SU-DHL-6 (cell line): ENCODE results near the gene UBE2E2.

Source experiments
- H2AFZ ChIP-seq: fragments of 200-600 bp; sonication (generic); 2 replicates; pipeline ENCODE4 v1.6.1; 2014; ENCODE audit warnings: low read depth, mild to moderate bottlenecking, moderate library complexity, mixed read lengths, antibody characterized with exemption, low read length; ENCODE audit not compliant: severe bottlenecking
- H3F3A ChIP-seq: fragments of 200-600 bp; shearing (Covaris generic); 2 replicates; pipeline ENCODE4 v1.6.0; 2016; ENCODE audit warnings: antibody characterized with exemption, mild to moderate bottlenecking; ENCODE audit not compliant: insufficient read depth
- H3K27ac ChIP-seq: fragments of 200-600 bp; sonication (generic); 2 replicates; pipeline ENCODE4 v1.5.1; 2016; ENCODE audit warnings: low read depth, mild to moderate bottlenecking, low read length, moderate library complexity, mixed read lengths
- H3K27me3 ChIP-seq: fragments of 200-600 bp; sonication (generic), shearing (Covaris generic); 2 replicates; pipeline ENCODE4 v1.6.0; 2014; ENCODE audit warnings: mild to moderate bottlenecking, low read length
- H3K36me3 ChIP-seq: fragments of 200-600 bp; sonication (generic); 2 replicates; pipeline ENCODE4 v1.6.1; 2014; ENCODE audit warnings: mild to moderate bottlenecking, low read length, mixed read lengths
- H3K4me2 ChIP-seq: fragments of 300-600, 200-600 bp; shearing (Covaris generic), sonication (generic); 2 replicates; pipeline ENCODE4 v1.6.0; 2014; ENCODE audit warnings: low read length, low read depth, mild to moderate bottlenecking; ENCODE audit not compliant: poor library complexity, severe bottlenecking
- H3K4me3 ChIP-seq: fragments of 200-600 bp; sonication (generic); 2 replicates; pipeline ENCODE4 v1.5.1; 2014; ENCODE audit warnings: antibody characterized with exemption, low read length, mild to moderate bottlenecking, mixed read lengths; ENCODE audit not compliant: insufficient read depth, poor library complexity, severe bottlenecking
- H3K79me2 ChIP-seq: fragments of 200-600 bp; sonication (generic); 2 replicates; pipeline ENCODE4 v1.6.1; 2014; ENCODE audit warnings: mild to moderate bottlenecking, low read length, moderate library complexity; ENCODE audit not compliant: insufficient read depth
- H3K9ac ChIP-seq: fragments of 200-600 bp; sonication (generic); 2 replicates; pipeline ENCODE4 v1.7.0; 2014; ENCODE audit warnings: mild to moderate bottlenecking, low read length
- H3K9me2 ChIP-seq: fragments of 200-600 bp; sonication (generic); replicated peaks from 2 replicates; pipeline ENCODE4 v1.6.1; 2014; ENCODE audit warnings: low read length; ENCODE audit not compliant: insufficient read depth
- H3K9me3 ChIP-seq: fragments of 200-600 bp; sonication (generic); 2 replicates; pipeline ENCODE4 v1.6.1; 2014; ENCODE audit warnings: low read length, mixed read lengths; ENCODE audit not compliant: insufficient read depth
- H4K20me1 ChIP-seq: fragments of 200-600 bp; sonication (generic); 2 replicates; pipeline ENCODE4 v1.6.1; 2014; ENCODE audit warnings: low read depth, mild to moderate bottlenecking, antibody characterized with exemption, low read length, moderate library complexity, mixed read lengths
- CTCF ChIP-seq: fragments of 200-600 bp; sonication (generic); IDR thresholded peaks from one replicate; pipeline ENCODE4 v1.5.1; 2017; ENCODE audit warnings: antibody characterized with exemption, mild to moderate bottlenecking, low read length, moderate library complexity; ENCODE audit not compliant: insufficient read depth, poor library complexity, severe bottlenecking
- EZH2phosphoT487 ChIP-seq: fragments of 200-600 bp; sonication (generic), shearing (Covaris generic); conservative IDR thresholded peaks from 2 replicates; pipeline ENCODE4 v1.6.1; 2018; ENCODE audit warnings: mild to moderate bottlenecking, antibody characterized with exemption, low read length, moderate library complexity, mixed read lengths

Gene UBE2E2

GRCh38 chr3:23254835-23255234 lies 51.7 kb downstream of the UBE2E2 start:
- H3K4me2 ChIP-seq, result no peak overlapping the region
- peaks cover 21% of the 10 kb centered on the region for H4K20me1 ChIP-seq
- H3K4me3 ChIP-seq, result no peak overlapping the region
- peaks cover 17% of the 10 kb centered on the region for H3K79me2 ChIP-seq
- H3F3A ChIP-seq, result 0 out of 2 replicates have a peak, but pooled peaks cover 3% of the 10 kb centered on the region
- no peaks in the 10 kb centered on the region for H3K9me3 ChIP-seq
- no peak overlapping the region for H3K27ac ChIP-seq
- H3K36me3 ChIP-seq, result no peaks in the 10 kb centered on the region
- no peak overlapping the region for H3K9ac ChIP-seq
- TF ChIP-seq CTCF, result no peak
- no peak for TF ChIP-seq EZH2phosphoT487
- H3K27me3 ChIP-seq, result no peaks in the 10 kb centered on the region
- no peak overlapping the region for H2AFZ ChIP-seq
- no peaks in the 10 kb centered on the region for H3K9me2 ChIP-seq

- no peak overlapping the region for H3K4me2 ChIP-seq
- no peak overlapping the region for H3K4me3 ChIP-seq
- H3K27ac ChIP-seq, result no peak overlapping the region
- H3K9me3 ChIP-seq, result no peaks in the 10 kb centered on the region
- H4K20me1 ChIP-seq, result peaks cover 13% of the 10 kb centered on the region
- peaks cover 4% of the 10 kb centered on the region; the same call in 1 of the 2 replicates for H3K79me2 ChIP-seq
- H3K9ac ChIP-seq, result no peak overlapping the region
- no peak overlapping the region for H2AFZ ChIP-seq
- H3K36me3 ChIP-seq, result no peaks in the 10 kb centered on the region
- H3K9me2 ChIP-seq, result no peaks in the 10 kb centered on the region
- H3K27me3 ChIP-seq, result no peaks in the 10 kb centered on the region
- TF ChIP-seq EZH2phosphoT487, result no peak
- TF ChIP-seq CTCF, result no peak
- no peaks in the 10 kb centered on the region for H3F3A ChIP-seq
Measured at GRCh38 chr3:23256741-23257435, 53.8 kb downstream of the UBE2E2 start.

DNA sequence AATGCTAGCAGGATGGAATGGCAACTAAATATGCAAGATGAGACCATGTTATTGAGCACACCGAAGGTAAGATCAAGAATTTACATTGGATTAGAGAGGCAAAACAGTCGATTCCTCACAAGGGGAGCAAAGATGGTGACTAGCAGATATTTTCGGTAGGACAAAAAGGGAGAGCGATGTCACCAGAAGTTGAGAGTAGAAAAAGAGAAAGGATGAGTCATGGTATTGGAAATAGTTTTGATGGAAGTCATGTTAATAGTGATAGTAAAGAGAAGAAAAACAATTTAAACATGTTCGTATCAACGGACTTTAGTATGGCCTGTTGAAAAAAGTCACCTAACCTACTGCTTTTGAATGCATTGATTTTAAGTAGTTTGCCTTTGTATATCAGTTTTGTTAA lies 55.0 kb downstream of the UBE2E2 start:
- no peaks in the 10 kb centered on the region for H3K9me3 ChIP-seq
- H3K79me2 ChIP-seq, result peaks cover 4% of the 10 kb centered on the region; the same call in 1 of the 2 replicates
- no peak overlapping the region for H3K4me2 ChIP-seq
- H2AFZ ChIP-seq, result no peak overlapping the region
- no peaks in the 10 kb centered on the region for H3K36me3 ChIP-seq
- TF ChIP-seq CTCF, result no peak
- no peak for TF ChIP-seq EZH2phosphoT487
- no peak overlapping the region for H3K4me3 ChIP-seq
- H3F3A ChIP-seq, result no peaks in the 10 kb centered on the region
- H4K20me1 ChIP-seq, result peaks cover 8% of the 10 kb centered on the region; the same call in 1 of the 2 replicates
- H3K27ac ChIP-seq, result no peak overlapping the region
- H3K9ac ChIP-seq, result no peak overlapping the region
- H3K9me2 ChIP-seq, result no peaks in the 10 kb centered on the region
- no peaks in the 10 kb centered on the region for H3K27me3 ChIP-seq
